G401.6 (cell line): Measurements from ENCODE around the gene CCDC171.

Experiments
- FAIRE-seq: peaks from 2 replicates; lab custom pipeline; 2012; peaks lifted over from hg19 to GRCh38; lab: Jason Lieb, UNC

The CCDC171 gene

GRCh38 chr9:16001856-16002255 is 449.0 kb downstream of the CCDC171 start:
- no peak for FAIRE-seq

GRCh38 chr9:16002816-16003215 is 450.0 kb downstream of the CCDC171 start:
- no peak for FAIRE-seq

- no peak for FAIRE-seq
These were observed 450.9 kb downstream of the CCDC171 start for GRCh38 chr9:16003785-16004184.

GRCh38 chr9:16004613-16005012 is 451.8 kb downstream of the CCDC171 start:
- FAIRE-seq = no peak

- no peak for FAIRE-seq
These were observed 457.4 kb downstream of the CCDC171 start for GRCh38 chr9:16010221-16010620.

- no peak for FAIRE-seq
These were observed 459.8 kb downstream of the CCDC171 start for GRCh38 chr9:16012621-16013020.

- no peak for FAIRE-seq
These were observed 460.5 kb downstream of the CCDC171 start for GRCh38 chr9:16013366-16013765.

- no peak for FAIRE-seq
These were observed 461.0 kb downstream of the CCDC171 start for GRCh38 chr9:16013826-16014225.

- no peak for FAIRE-seq
These were observed 469.4 kb downstream of the CCDC171 start for GRCh38 chr9:16022228-16022627.

- no peak for FAIRE-seq
These were observed 470.6 kb downstream of the CCDC171 start for GRCh38 chr9:16023446-16023845.
